ENCODE results near the gene PVALB. TPM values are rescaled to one million over a fixed set of nuclear protein-coding genes. Genes with fewer than 3 reads are reported as not detected.

Gene PVALB
- total RNA-seq, 1 donor from 2014 or later = not detected

DNA sequence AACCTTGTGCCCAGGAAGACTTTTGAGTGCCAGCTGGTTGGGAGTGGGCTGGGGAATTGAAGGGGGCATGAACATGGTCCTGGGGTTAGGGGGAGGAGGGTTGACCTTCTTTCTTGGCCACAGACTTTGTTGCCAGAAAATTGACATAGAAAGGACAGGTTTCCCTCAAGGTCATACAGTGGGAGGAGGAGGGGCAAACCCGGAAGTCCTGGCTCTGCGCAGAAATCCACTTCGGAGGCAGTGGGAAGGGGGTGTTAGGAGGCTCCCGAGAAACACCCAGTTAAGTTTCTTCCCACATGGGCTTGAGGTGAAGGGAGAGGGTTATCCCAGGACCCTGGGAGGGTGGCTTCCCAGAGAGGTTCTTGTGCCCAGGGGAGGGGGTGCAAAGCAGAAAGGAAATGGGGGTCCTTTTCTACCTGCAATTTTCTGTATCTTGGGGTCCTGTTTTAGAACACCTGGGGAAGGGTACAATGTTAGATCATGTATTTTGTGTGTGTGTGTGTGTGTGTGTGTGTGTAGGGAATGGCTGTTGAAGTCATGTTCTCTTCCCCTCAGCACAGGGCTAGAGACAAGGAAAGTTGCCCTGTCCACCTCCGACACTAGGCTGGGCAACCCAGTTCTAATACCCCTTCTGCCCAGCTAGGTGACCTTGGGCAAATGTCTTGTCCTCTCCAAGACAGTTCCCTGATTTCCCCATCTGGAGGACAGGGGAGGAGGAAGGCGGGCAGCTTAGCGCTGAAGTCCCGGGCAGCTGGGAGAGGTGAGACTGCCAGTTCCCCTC, 1.1 kb downstream of the PVALB start:
- H3K27ac Mint-ChIP-seq (ENCODE audit: unreplicated experiment) = no peak overlapping the region
- H3K4me3 Mint-ChIP-seq (ENCODE audit: unreplicated experiment) = peak overlapping the region; percentile 53
- no peaks in the 10 kb centered on the region for H3K36me3 Mint-ChIP-seq (ENCODE audit: unreplicated experiment)

DNA sequence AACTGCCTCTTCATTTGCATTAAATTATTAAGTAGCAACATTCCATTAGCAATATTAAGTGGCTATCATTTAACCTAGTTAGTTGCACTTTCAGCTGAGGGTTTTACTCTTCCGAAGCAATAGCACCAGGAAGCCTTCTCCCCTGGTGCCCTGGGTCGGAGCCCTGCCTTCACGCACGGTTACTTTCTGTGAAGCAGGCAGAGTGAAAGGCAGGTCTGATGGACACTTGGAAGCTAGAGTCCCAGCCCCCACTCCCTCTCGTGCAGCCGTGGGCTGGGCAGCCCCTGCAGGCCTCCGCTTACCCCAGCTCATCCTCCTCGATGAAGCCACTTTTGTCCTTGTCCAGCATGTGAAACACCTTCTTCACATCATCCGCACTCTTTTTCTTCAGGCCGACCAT, 2.0 kb downstream of the PVALB start:
- no peak overlapping the region for H3K27ac Mint-ChIP-seq (ENCODE audit: unreplicated experiment)
- H3K4me1 Mint-ChIP-seq (ENCODE audit: unreplicated experiment) = peaks cover 19% of the 10 kb centered on the region
- no peak for DNase-seq (ENCODE audit: extremely low spot score, unreplicated experiment)
- TF ChIP-seq, protein P1, sequence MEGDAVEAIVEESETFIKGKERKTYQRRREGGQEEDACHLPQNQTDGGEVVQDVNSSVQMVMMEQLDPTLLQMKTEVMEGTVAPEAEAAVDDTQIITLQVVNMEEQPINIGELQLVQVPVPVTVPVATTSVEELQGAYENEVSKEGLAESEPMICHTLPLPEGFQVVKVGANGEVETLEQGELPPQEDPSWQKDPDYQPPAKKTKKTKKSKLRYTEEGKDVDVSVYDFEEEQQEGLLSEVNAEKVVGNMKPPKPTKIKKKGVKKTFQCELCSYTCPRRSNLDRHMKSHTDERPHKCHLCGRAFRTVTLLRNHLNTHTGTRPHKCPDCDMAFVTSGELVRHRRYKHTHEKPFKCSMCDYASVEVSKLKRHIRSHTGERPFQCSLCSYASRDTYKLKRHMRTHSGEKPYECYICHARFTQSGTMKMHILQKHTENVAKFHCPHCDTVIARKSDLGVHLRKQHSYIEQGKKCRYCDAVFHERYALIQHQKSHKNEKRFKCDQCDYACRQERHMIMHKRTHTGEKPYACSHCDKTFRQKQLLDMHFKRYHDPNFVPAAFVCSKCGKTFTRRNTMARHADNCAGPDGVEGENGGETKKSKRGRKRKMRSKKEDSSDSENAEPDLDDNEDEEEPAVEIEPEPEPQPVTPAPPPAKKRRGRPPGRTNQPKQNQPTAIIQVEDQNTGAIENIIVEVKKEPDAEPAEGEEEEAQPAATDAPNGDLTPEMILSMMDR (IDR thresholded peaks at IDR 0.05) = no peak
- H3K9me3 Mint-ChIP-seq (ENCODE audit: unreplicated experiment) = no peaks in the 10 kb centered on the region
- no peaks in the 10 kb centered on the region for H3K36me3 Mint-ChIP-seq (ENCODE audit: unreplicated experiment)
- peaks cover 77% of the 10 kb centered on the region for H3K27me3 Mint-ChIP-seq (ENCODE audit: unreplicated experiment)
- no peak overlapping the region for H3K4me3 Mint-ChIP-seq (ENCODE audit: unreplicated experiment)

More for the DNA sequence above, 1.1 kb downstream of the PVALB start:
- H3K27me3 Mint-ChIP-seq (ENCODE audit: unreplicated experiment) = peaks cover 82% of the 10 kb centered on the region
- no peaks in the 10 kb centered on the region for H3K9me3 Mint-ChIP-seq (ENCODE audit: unreplicated experiment)
- DNase-seq (ENCODE audit: extremely low spot score, unreplicated experiment) = no peak
- H3K4me1 Mint-ChIP-seq (ENCODE audit: unreplicated experiment) = peaks cover 19% of the 10 kb centered on the region
- TF ChIP-seq, protein P1 (IDR thresholded peaks at IDR 0.05) = no peak

DNA sequence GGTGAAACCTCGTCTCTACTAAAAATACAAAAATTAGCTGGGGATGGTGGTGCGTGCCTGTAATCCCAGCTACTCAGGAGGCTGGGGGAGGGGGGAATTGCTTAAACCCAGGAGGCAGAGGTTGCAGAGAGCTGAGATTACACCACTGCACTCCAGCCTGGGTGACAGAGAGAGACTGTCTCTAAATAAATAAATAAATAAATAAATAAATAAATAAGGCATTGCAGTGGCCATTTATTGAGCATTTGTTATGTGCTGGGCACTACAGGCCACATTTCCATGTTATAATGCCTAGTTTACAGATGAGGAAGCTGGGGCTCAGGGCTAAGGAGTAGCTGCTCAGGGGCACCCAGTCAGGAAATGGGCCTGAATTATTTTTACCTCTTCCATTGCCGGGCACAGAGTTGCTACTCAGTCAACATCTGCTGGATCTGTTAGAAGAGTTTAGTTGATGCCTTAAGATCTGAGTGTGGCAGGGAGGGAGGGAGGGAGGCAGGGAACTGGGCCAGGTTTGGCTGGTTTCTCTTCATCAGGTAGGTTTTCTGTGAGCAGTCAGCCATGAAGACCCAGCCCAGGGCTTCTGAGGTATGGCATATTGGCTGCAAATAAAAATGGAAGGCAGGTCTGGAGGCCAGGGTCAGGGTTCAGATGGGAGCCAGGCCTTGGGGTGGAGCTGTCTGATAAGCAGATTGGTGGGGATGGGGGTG, 5.6 kb downstream of the PVALB start:
- H3K27me3 Mint-ChIP-seq (ENCODE audit: unreplicated experiment) = peaks cover 66% of the 10 kb centered on the region
- TF ChIP-seq, protein P1 (IDR thresholded peaks at IDR 0.05) = no peak
- H3K27ac Mint-ChIP-seq (ENCODE audit: unreplicated experiment) = no peak overlapping the region
- H3K4me1 Mint-ChIP-seq (ENCODE audit: unreplicated experiment) = no peaks in the 10 kb centered on the region
- no peak overlapping the region for H3K4me3 Mint-ChIP-seq (ENCODE audit: unreplicated experiment)
- H3K36me3 Mint-ChIP-seq (ENCODE audit: unreplicated experiment) = no peaks in the 10 kb centered on the region
- no peaks in the 10 kb centered on the region for H3K9me3 Mint-ChIP-seq (ENCODE audit: unreplicated experiment)
- no peak for DNase-seq (ENCODE audit: extremely low spot score, unreplicated experiment)

DNA sequence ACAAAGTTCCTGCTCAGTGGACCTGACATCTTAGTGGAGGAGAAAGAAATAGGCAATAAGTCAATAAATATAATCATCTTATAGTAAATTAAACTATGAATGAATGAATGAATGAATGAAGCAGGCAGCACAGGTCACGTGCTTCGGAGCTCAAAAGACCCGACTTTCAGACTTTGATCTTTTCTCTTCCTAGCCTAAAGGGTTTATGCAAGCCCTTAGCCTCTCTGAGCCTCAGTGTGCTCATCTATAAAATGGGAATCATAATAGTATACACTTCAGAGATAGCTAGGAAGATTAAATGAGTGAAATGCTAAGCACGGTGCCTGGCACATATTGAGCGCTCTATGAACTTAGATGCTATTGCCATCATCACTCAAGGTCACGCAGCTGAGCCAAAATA, 7.5 kb downstream of the PVALB start:
- Mint-ChIP-seq H3K27ac (ENCODE audit: unreplicated experiment) (no peak overlapping the region), H3K36me3 (ENCODE audit: unreplicated experiment) (no peaks in the 10 kb centered on the region), H3K4me3 (ENCODE audit: unreplicated experiment) (no peak overlapping the region), H3K4me1 (ENCODE audit: unreplicated experiment) (no peaks in the 10 kb centered on the region), H3K27me3 (ENCODE audit: unreplicated experiment) (peaks cover 55% of the 10 kb centered on the region), H3K9me3 (ENCODE audit: unreplicated experiment) (no peaks in the 10 kb centered on the region)
- TF ChIP-seq, protein P1 (IDR thresholded peaks at IDR 0.05) = no peak
- DNase-seq (ENCODE audit: extremely low spot score, unreplicated experiment) = no peak

DNA sequence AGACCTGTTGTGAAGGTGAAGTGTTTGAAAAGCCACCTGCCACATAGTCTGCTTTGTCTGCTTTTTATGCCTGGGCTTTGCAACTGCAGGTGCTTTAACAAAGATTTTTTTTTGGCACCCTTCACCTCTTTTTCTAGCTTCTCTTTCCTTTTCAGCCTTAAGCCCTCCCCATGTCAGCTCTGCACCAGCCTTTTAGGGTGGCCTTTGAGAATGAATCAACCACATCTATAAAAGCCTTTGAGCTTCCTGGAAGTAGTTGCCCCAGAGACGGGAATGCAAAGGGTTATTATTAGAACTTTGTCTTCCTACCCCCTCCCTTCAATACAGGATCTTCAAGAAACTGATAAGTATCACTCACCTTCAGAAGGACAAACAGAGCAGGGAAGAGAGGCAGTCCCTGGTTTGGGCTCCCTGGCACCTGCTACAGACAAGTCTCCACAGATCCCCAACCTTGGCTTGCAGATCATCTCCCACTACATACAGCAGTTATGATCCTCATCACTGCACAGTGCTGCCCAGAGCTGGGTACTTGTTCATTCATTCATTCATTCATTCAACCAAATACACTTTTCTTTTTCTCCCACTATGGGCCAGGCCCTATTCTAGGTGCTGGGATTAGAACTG, 8.0 kb downstream of the PVALB start:
- Mint-ChIP-seq H3K4me3 (ENCODE audit: unreplicated experiment) (no peak overlapping the region), H3K4me1 (ENCODE audit: unreplicated experiment) (no peaks in the 10 kb centered on the region), H3K27me3 (ENCODE audit: unreplicated experiment) (peaks cover 54% of the 10 kb centered on the region), H3K9me3 (ENCODE audit: unreplicated experiment) (no peaks in the 10 kb centered on the region), H3K27ac (ENCODE audit: unreplicated experiment) (no peak overlapping the region), H3K36me3 (ENCODE audit: unreplicated experiment) (no peaks in the 10 kb centered on the region)
- TF ChIP-seq, protein P1 (IDR thresholded peaks at IDR 0.05) = no peak
- DNase-seq (ENCODE audit: extremely low spot score, unreplicated experiment) = no peak
